GM19467 (cell line): ENCODE results near the gene GNGT2.
"Not testable (repeated sequence)": the region's sequence is repeated elsewhere in the genome, so short reads cannot be mapped to it uniquely, and the experiment has no call there.

Experiments
- ATAC-seq: cut with Tn5 transposase; IDR thresholded peaks from one replicate; pipeline ENCODE4 v1.9.1; 2021; ENCODE audit warnings: mild to moderate bottlenecking, moderate library complexity; ENCODE audit not compliant: unreplicated experiment

Gene GNGT2

DNA sequence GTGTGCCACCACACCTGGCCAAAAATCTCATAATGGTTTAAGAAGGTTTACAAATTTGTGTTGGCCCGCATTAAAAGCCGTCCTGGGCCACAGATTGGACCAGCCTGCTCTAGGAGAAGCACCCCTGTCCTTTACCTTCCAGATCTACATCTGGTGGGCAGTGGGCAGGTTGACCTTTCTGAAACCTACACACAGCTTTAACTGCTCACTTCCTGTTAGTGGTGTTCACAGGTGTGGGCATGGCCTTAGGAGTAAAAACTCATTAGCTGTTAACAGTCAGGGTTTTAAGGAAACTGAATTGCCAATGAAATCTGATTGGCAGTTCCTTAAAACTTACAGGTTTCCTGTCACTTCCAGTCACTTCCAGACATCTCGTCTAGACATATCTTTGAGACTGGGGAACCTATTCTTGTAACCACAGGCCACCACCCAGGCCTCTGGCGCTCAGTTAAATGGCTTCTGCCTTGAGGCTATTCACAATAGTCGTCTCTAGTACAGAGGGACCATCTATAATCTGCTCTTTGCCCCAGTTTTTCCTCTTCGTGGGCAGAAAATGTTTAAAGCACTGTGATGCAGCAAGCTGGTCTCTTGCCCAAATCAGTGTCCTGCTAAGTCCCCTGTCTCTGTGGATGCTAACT, 29.3 kb downstream of the GNGT2 start:
- ATAC-seq, result no peak

DNA sequence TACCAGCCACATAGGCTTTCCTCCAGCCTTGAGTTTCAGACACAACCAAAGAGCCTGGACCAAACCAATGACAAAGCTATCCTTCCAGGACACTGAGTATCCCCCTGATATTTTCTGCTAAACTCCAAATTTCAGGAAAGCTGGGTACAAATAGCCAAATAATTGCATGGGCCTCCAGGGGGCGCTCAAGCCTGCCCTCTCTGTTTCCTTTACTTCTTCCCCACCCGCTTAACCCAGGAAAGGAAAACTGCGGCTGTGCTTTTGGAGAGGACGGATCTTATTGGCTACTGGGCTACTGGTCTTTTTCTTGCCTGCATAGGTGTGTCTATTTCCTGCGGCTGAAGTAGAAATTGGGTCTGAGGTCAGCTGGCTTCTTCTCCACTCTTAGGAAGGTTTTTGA, 30.1 kb downstream of the GNGT2 start:
- ATAC-seq, result no peak

DNA sequence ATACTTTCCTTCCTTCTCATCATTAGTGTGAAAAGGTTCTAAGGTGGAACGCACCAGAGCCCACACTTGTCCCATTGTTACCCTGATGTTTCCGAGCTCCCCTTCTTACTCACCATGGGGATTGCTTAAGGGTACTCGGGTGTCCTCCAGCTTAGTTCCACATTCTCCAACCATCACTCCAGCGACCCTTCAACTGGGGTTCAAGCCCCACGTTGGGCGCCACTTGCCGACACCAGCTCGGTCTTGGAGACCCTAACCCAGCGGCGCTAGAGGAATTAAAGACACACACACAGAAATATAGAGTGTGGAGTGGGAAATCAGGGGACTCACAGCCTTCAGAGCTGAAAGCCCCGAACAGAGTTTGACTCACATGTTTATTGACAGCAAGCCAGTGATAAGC, 34.4 kb downstream of the GNGT2 start:
- ATAC-seq, result not testable (repeated sequence)

DNA sequence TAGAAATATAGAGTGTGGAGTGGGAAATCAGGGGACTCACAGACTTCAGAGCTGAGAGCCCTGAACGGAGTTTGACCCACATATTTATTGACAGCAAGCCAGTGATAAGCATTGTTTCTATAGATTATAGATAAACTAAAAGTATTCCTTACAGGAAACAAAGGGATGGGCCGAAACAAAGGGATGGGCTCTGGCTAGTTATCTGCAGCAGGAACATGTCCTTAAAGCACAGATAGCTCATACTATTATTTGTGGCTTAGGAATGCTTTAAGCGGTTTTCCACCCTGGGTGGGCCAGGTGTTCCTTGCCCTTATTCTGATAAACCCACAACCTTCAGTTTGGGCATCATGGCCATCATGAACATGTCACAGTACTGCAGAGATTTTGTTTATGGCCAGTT, 39.7 kb downstream of the GNGT2 start:
- not testable (repeated sequence) for ATAC-seq

DNA sequence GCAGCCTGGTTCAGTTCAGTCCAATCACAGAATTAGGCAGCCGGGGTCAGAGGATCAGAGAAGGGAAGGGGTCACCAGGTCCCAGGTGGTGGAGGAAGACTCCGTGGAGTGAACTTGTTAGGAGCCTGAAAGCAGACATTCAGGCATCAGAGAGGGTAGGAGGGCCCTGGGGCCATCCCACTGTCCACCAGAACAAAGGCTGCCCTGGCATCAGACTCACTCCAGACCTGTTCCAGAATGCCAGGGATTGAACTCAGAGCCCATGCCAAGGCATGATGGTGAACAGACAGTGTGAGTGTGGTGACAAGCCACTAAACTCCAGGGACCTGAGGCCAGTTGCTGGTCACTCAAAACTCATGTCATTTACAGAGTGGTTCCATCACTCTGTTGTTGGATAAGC, 40.2 kb downstream of the GNGT2 start:
- ATAC-seq, result no peak

DNA sequence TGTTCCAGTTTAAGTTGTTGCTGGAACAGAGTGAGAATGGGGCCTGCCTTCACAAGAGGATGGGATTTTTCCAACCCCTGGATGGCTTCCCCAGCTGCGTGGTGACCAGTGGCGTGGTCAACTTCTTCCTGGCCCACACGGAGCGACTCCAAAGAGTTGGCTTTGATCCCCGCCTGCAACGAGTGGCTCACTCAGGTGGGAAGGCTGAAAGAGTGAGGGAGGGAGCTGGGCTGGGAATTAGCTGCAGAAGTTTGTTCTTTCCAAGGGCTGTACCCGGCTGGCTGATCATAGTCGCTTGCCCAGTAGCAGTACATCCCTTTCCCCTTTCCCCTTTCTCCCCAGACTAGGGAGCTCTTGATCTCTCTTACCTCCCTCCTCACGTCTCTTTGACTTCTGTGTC, 41.7 kb downstream of the GNGT2 start:
- ATAC-seq, result no peak

DNA sequence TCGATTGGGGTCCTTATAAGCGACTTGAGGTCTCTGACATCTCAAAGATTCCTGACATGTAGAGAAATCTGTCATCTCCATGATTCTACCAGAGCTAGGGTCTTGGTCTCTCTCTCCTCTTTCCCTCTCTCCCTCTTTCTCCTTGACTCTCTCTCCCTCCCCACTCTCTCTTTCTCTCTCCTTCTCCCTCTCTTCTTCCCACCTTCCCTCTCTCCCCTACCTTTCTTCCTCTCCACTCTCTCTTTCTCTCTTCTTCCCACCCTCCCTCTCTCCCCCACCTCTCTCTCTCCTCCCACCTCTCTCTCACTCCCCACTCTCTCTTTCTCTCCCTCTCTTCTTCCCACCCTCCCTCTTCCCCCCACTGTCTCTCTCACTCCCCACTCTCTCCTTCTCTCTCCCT, 45.2 kb downstream of the GNGT2 start:
- no peak for ATAC-seq

DNA sequence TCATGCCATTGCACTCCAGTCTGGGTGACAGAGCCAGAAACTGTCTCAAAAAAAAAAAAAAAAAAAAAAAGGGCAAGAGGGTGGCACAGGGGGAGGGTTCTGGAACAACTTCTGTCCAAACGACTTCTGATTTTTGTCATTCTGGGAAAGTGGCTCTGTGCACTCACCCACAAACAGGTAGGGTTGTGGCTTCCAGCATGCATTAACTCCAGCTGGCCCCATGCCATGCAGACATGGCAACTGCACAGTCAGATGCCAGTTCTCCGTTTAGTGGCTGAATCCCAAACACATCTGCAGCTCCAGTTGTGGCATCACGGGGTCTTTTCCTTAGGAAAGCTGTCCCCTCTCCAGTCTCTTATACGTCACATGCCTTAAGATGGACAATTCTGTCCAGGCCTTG, 47.5 kb downstream of the GNGT2 start:
- ATAC-seq, result no peak

DNA sequence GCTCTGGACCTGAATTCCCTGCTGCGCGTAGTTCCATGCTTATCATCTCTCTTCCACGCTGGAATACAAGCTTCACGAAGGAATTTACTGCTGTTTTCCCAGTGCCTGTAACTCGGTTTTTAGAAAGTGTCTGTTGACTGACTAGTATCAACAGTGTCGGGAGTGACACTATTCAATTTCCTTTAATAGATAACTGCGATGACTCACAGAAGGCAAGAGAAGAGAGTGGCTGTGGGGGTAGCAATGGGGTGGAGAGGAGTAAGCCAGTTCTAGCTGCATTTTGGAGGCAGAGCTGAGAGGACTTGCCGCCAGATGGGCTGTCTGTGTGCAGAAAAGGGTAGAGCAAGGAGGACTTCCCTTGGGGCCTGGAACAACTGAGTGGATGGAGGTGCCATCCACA, 52.6 kb downstream of the GNGT2 start:
- ATAC-seq, result no peak

DNA sequence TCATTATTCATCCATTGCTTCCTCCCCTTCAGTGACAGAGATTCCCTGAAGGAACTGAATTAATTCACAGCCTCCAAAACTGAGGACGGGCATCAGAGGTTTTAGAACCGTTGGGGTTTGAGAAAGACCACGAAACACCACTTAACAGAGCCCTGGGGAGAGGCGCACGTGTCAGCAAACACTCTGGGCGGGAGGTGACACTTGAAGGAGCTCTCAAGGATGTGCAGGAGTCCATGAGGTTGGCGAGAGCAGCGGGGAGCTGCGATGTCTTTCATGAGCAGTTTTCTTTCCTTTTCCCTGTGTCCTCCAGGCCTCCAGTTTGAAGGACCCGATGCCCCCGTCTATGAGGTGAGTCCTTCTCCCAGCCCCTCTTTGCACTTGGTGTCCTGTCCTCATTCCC, 54.1 kb downstream of the GNGT2 start:
- no peak for ATAC-seq
